ENCODE data around the gene LUZP1.

DNA sequence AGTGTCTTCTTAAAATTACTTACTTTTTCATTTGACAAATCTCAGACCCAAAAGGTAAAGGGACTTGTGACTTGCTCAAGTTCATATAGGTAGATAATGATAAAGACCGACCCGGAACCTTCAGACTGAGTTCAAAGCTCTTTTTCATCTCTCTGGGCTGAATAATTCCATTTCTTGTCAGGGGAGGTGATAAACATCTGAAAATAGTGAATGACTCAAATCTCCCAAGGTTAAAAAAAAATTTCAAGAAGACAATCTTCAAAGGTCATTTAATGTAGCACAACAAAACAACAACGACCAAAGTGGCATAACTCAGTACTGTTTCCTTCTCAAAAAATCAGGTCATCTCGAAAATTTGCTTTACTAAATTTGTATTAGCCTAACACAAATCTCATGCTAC is 20.6 kb downstream of the LUZP1 start:
- no peak for TF ChIP-seq CTCF (IDR thresholded peaks at IDR 0.05 in 8 of 11, conservative IDR thresholded peaks at IDR 0.05 in 3 of 11)
- no peak for TF ChIP-seq POLR2A (IDR thresholded peaks at IDR 0.05)
- TF ChIP-seq POLR2AphosphoS5 (IDR thresholded peaks at IDR 0.05): no peak
